Activated T-cell treated with anti-CD3 and anti-CD28 coated beads for 48 hours (primary cell): ENCODE results near the gene UBE3D.

ENCODE experiments used
- DNase-seq: peaks from one replicate; pipeline ENCODE4 v3.0.0-alpha.2; 2020; ENCODE audit warnings: low read depth

UBE3D gene, protein sequence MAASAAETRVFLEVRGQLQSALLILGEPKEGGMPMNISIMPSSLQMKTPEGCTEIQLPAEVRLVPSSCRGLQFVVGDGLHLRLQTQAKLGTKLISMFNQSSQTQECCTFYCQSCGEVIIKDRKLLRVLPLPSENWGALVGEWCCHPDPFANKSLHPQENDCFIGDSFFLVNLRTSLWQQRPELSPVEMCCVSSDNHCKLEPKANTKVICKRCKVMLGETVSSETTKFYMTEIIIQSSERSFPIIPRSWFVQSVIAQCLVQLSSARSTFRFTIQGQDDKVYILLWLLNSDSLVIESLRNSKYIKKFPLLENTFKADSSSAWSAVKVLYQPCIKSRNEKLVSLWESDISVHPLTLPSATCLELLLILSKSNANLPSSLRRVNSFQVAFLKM

DNA sequence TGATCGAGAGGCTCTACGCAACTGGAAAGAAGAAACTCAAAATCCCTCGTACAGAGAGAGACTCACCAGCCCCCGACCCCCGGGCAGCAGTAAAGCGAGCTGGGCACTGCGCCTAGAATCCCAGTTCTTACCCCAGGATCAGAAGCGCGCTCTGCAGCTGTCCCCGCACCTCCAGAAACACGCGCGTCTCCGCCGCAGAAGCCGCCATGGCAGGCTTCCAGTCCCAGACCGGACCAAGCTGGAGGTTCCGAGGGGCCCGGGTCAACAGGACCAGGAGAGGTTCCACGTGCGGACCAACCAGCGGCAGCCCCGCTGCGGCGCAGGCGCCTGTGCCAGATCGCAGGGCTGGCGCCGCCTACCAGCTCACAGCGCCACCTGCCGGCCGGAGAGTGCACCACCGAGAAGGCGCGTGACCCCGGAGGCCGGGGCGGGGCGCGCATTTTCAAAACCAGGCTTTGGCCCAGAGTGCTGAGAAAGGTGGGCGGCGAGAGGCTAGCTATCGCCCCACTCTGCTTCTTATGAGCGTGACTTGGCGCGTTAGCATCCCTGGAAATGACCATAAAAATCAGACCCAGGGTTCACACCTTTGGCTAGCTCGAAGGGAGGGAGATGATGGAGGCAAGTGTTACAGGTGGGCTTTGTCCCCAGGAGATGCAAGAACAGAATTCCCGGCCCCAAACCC lies at the start of gene UBE3D:
UBE3D (minus strand) TSS at position 331 of the 682 bp plus-strand sequence; CDS start at position 208, 123 bp downstream.
- DNase-seq, result peak; percentile 93

- no peak for DNase-seq
Observed at GRCh38 chr6:83114164-83114563, 48.5 kb upstream of the UBE3D start.

GRCh38 chr6:83113258-83113657 lies 47.6 kb upstream of the UBE3D start:
- no peak for DNase-seq

- DNase-seq, result no peak
Observed at GRCh38 chr6:83108378-83108777, 42.7 kb upstream of the UBE3D start.

- DNase-seq, result no peak
Observed at GRCh38 chr6:83098589-83098988, 32.9 kb upstream of the UBE3D start.

- DNase-seq, result no peak
Observed at GRCh38 chr6:83097675-83098074, 32.0 kb upstream of the UBE3D start.

GRCh38 chr6:83097204-83097603 lies 31.6 kb upstream of the UBE3D start:
- no peak for DNase-seq

- DNase-seq, result no peak
Observed at GRCh38 chr6:83096791-83097190, 31.1 kb upstream of the UBE3D start.

- no peak for DNase-seq
Observed at GRCh38 chr6:83092756-83093399, 27.2 kb upstream of the UBE3D start.

GRCh38 chr6:83086751-83087150 lies 21.1 kb upstream of the UBE3D start:
- no peak for DNase-seq

DNA sequence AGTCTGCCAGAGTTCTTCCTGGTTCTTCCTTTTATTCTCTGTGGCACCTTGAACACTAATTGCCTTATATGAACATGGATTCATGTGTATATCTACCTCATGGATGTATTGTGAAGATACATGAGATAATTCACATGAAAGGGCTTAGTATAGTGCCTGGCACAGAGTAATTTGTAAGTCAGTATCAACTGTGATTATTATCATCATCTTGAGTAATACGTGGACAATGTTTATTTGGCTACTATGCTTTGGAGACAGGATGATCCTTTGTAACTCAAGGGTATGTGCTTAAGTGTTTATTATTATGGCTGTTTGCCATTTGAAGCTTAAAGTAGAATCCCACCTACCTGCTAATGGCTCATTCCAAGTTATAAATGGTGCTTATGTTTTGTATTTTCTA lies 17.8 kb upstream of the UBE3D start:
- DNase-seq, result no peak

GRCh38 chr6:83073615-83074014 lies 8.0 kb upstream of the UBE3D start:
- DNase-seq, result no peak

- DNase-seq, result no peak
Observed at GRCh38 chr6:83072726-83073125, 7.1 kb upstream of the UBE3D start.

DNA sequence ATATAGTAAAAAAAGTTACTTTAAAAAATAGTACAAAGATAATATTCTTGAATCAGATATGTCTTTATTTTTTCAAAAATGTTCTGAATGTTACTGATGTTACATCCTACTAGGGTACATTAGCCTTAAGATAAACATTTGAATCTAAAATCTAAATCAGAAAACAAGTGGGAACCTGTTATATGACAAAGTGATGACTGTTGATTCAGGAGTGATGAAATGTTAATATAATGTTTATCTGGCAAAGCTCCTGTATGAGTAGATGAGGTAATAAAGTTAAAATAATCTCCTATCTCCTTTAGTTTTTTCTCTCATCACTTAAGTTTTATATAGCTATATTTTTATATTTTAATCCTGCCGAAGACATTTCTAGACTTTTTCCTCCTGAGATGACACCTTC lies 6.1 kb upstream of the UBE3D start:
- DNase-seq, result no peak

- no peak for DNase-seq
Observed at GRCh38 chr6:83071023-83071422, 5.4 kb upstream of the UBE3D start.

GRCh38 chr6:83069633-83070032 lies 4.0 kb upstream of the UBE3D start:
- DNase-seq, result no peak

DNA sequence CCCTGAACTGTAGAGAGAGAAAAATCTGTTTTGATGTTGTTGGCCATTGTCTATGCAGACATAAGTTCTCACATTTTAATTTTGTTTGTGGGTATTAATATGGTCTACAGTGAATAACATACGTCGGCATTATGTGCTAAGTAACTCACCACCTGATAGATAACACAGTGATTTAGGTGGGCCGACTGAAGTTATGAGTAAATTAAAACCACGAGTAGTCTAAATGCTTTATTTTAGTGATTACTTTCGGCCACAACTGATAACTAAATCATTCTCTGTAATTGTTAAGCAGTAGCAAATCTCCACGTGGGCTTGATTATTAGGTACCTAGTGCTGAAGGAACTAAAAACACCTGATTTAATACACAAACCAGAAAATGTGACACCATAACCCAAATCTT lies 3.0 kb upstream of the UBE3D start:
- DNase-seq, result no peak

DNA sequence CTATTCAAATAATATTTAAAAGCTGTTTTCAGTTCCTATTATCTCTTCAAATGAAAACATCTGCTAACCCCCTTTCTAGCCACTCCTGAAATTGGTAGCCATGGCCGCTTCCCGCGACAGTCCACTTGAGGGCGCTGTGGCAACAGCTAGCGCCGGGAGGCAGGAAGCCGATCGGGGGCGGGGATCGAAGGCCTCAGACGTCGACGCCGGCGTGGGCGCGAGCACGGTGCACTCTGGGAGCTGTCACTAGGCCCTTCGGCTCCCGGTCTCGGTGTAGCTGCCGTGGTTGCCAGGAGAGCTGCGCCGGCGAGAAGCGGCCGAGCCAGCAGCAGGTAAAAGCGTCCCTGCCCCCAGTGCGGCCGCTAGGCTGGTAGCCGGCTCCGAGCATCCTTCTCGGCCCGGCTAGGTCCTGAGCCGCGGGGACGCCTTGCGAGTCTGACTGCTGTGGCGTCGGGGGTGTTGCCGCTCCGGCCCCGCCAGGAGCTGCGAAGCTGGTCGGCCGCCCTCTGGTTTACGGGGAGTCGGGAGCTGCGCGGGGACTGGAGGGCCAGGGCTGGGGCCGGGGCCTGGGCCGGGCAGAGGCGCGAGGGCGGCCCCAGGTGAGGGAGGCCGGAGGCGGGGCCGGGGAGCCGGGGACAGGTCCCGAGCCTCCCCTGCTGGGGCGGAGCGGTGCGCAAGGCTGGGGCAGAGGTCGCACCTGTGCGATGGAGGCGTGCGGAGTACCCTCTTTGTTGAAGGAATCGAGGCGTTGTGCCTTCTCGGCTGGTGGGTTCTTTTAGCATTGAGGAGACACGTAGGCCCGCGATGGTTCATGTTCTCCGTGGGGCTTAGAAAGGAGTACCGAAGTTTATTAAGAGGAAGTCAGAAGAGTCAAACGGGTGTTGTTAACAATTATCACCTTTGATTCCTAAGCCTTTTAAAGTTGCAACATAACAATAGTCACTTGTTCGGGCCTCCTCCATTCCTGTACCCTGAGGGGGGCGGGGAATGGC lies 2.1 kb upstream of the UBE3D start, which contains the start of gene DOP1A:
DOP1A (plus strand) TSS at position 224 of the 992 bp plus-strand sequence. CDS start 29,307 bp downstream, outside the sequence.
- peak; percentile 96 for DNase-seq

GRCh38 chr6:83062225-83062624 lies 3.4 kb downstream of the UBE3D start:
- no peak for DNase-seq

DNA sequence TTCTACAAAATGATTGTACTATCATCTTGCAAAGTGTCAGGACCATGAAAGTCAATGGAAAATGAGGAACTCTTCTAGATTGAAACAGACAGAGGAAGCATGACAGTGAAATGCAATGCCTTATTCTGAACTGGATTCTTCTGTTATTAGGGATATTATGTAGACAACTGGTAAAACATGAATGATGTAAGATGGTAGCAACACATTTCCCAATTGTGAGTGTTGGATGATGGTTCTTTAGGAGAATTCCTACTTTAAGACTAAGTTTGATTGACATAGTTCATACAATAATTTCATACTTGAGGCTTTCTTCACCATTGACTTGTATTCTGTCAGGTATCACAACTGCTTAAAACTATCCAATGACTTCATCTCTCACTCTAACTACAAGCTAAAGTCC lies 4.5 kb downstream of the UBE3D start:
- DNase-seq, result no peak

DNA sequence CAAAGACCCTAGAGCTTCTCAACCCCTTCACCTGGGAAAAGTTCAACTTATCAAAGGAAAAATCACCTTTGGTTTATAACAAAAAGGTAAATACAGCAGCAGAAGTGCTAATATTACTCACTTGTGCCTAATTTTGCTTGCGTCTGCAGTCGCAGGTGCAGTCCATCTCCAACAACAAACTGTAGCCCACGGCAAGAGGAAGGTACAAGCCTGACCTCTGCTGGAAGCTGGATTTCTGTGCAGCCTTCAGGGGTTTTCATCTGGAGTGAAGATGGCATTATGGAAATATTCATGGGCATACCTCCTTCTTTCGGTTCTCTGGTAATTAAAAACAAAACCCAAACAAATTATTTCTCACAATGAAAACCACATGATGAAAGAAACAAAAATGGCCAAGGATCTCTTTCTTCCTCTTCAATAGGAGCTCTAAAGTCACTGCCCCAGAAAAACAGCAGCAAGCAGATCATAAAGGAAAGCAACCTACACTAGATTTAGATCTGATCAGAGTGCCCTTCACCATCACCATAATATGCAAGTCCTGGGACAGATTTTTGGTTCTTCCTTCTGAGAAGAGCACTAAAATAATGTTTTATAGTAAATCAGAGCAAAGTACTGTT lies 7.8 kb downstream of the UBE3D start:
- DNase-seq, result no peak
